Lower leg skin (tissue), 3 donors: Measurements from ENCODE around the gene GABRA6.

Experiments
- POLR2A ChIP-seq, 2 donors: fragments of 450-650 bp; IDR thresholded peaks; one replicate each; pipeline ENCODE4 v1.6.1; 2016 to 2017; ENCODE audit warnings: antibody characterized with exemption in 2 of 2, mild to moderate bottlenecking in 1 of 2, moderate library complexity in 1 of 2
- TF ChIP-seq, protein P1 (sequence below), 3 donors: fragments of 450-650 bp; IDR thresholded peaks; one replicate each; pipeline ENCODE4 v1.5.1; 2016; ENCODE audit warnings: antibody characterized with exemption in 3 of 3, mild to moderate bottlenecking in 3 of 3, moderate library complexity in 2 of 3

DNA sequence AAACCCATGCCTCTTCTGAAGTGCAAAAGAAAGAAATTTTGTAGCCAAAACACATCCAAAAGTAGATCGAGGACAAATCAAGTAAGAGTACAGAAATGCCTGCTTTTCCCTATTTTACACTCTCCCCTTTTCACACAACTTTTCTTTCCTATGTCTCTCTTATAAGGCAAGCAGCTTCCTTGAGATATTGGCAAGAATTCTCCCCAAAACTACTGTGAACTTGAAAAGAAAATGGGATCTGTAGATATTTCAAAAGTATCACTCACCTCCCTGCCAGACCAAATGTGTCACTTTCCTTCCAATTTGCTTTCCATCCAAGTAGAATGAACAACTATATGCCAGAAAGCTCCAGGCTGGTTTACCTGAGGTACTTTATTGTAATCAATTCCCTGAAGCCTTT, 47.9 kb upstream of the GABRA6 start:
- TF ChIP-seq, protein P1, sequence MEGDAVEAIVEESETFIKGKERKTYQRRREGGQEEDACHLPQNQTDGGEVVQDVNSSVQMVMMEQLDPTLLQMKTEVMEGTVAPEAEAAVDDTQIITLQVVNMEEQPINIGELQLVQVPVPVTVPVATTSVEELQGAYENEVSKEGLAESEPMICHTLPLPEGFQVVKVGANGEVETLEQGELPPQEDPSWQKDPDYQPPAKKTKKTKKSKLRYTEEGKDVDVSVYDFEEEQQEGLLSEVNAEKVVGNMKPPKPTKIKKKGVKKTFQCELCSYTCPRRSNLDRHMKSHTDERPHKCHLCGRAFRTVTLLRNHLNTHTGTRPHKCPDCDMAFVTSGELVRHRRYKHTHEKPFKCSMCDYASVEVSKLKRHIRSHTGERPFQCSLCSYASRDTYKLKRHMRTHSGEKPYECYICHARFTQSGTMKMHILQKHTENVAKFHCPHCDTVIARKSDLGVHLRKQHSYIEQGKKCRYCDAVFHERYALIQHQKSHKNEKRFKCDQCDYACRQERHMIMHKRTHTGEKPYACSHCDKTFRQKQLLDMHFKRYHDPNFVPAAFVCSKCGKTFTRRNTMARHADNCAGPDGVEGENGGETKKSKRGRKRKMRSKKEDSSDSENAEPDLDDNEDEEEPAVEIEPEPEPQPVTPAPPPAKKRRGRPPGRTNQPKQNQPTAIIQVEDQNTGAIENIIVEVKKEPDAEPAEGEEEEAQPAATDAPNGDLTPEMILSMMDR (IDR thresholded peaks at IDR 0.05) = no peak
- TF ChIP-seq POLR2A (IDR thresholded peaks at IDR 0.05) = no peak
